HG02678 (cell line): ENCODE results near the gene COMMD1.
"Not testable (repeated sequence)": the region's sequence is repeated elsewhere in the genome, so short reads cannot be mapped to it uniquely, and the experiment has no call there.

ENCODE experiments used
- ATAC-seq: cut with Tn5 transposase; IDR thresholded peaks from one replicate; pipeline ENCODE4 v1.9.1; 2021; ENCODE audit warnings: mild to moderate bottlenecking, moderate library complexity; ENCODE audit not compliant: unreplicated experiment

COMMD1 gene

GRCh38 chr2:61922714-61923113, 17.2 kb downstream of the COMMD1 start:
- no peak for ATAC-seq

GRCh38 chr2:61924895-61925663, 19.6 kb downstream of the COMMD1 start:
- no peak for ATAC-seq

GRCh38 chr2:61926531-61927477, 21.3 kb downstream of the COMMD1 start:
- no peak for ATAC-seq

GRCh38 chr2:61928826-61929461, 23.5 kb downstream of the COMMD1 start:
- ATAC-seq = no peak

GRCh38 chr2:61937098-61937497, 31.6 kb downstream of the COMMD1 start:
- no peak for ATAC-seq

- ATAC-seq = no peak
Observed at GRCh38 chr2:61937886-61938285, 32.4 kb downstream of the COMMD1 start.

- ATAC-seq = no peak
Observed at GRCh38 chr2:61938511-61938910, 33.0 kb downstream of the COMMD1 start.

GRCh38 chr2:61943251-61943650, 37.8 kb downstream of the COMMD1 start:
- ATAC-seq = no peak

GRCh38 chr2:61946666-61947065, 41.2 kb downstream of the COMMD1 start:
- ATAC-seq = no peak

- ATAC-seq = no peak
Observed at GRCh38 chr2:61948661-61949457, 43.4 kb downstream of the COMMD1 start.

- ATAC-seq = no peak
Observed at GRCh38 chr2:61949458-61949713, 43.9 kb downstream of the COMMD1 start.

GRCh38 chr2:61949714-61950560, 44.5 kb downstream of the COMMD1 start:
- no peak for ATAC-seq

GRCh38 chr2:61950571-61951315, 45.3 kb downstream of the COMMD1 start:
- ATAC-seq = no peak

- ATAC-seq = no peak
Observed at GRCh38 chr2:61951881-61952280, 46.4 kb downstream of the COMMD1 start.

- ATAC-seq = no peak
Observed at GRCh38 chr2:61952288-61952687, 46.8 kb downstream of the COMMD1 start.

- not testable (repeated sequence) for ATAC-seq
Observed at GRCh38 chr2:61954856-61955255, 49.4 kb downstream of the COMMD1 start.

- ATAC-seq = no peak
Observed at GRCh38 chr2:61959381-61960293, 54.2 kb downstream of the COMMD1 start.

- no peak for ATAC-seq
Observed at GRCh38 chr2:61961231-61961901, 55.9 kb downstream of the COMMD1 start.
